Peyer's patch (tissue), 4 donors: ENCODE results near the gene PEX1.
"Not testable (repeated sequence)": the region's sequence is repeated elsewhere in the genome, so short reads cannot be mapped to it uniquely, and the experiment has no call there.

Experiments used
- CTCF ChIP-seq, 6 experiments: fragments of 450-650 bp in 4 of 6; fragments of 200-600 bp in 2 of 6; sonication (generic) in 1 of 6; IDR thresholded peaks; one replicate each; pipeline ENCODE4 v1.5.1; 2017 to 2019; ENCODE audit warnings: antibody characterized with exemption in 6 of 6, mild to moderate bottlenecking in 3 of 6, moderate library complexity in 1 of 6
- POLR2A ChIP-seq, 2 donors: fragments of 450-650 bp; IDR thresholded peaks; one replicate each; pipeline ENCODE4 v1.5.1; 2017; ENCODE audit warnings: antibody characterized with exemption in 2 of 2, mild to moderate bottlenecking in 2 of 2, moderate library complexity in 2 of 2

DNA sequence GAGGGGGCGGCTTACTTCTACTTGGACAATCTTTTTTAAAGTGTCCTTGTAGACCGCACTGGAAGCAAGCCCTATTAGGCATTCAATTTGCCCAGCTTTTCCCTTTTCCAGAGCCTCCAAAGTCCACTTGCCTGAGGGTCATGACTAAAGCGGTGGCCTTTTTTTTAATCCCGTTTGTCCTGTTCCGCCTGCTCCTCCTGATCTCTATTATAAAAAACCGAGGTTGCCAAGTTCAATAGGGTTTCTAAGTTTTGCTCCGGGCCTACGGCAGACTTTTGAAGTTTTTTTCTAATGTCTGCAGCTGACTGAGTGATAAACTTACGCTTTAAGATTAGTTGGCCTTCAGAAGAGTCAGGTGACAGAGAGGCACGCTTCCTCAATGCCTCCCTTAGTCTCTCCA, 54.3 kb downstream of the PEX1 start:
- TF ChIP-seq CTCF, POLR2A (IDR thresholded peaks at IDR 0.05): not testable (repeated sequence)
